NCI-H524 treated with DMSO at 0.1 percent for 48 hours (cell line): ENCODE data around the gene EVL.
"Not testable (repeated sequence)": the region's sequence is repeated elsewhere in the genome, so short reads cannot be mapped to it uniquely, and the experiment has no call there.

Source experiments
- DNase-seq: peaks from one replicate; lab custom pipeline; 2025; lab: John Stamatoyannopoulos, UW

EVL gene

DNA sequence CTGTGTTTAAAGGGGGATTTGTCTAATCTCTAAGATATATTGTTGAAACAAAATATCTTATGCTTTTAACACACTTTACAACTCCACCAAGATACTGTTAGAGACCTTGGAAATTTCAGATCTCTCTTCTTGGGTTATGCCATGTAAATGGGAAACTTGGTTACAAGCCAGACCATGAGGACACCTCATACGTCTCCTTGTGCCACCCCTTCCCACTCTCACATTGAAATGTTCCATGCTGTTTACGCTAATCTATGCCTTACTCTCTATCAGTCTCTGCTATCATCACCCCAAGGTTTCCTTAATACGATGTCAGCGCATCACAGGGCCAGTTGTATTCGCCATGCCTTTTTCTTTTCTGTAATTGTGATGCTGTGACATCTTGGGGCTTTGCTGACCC lies 107.6 kb downstream of the EVL start:
- no peak for DNase-seq

DNA sequence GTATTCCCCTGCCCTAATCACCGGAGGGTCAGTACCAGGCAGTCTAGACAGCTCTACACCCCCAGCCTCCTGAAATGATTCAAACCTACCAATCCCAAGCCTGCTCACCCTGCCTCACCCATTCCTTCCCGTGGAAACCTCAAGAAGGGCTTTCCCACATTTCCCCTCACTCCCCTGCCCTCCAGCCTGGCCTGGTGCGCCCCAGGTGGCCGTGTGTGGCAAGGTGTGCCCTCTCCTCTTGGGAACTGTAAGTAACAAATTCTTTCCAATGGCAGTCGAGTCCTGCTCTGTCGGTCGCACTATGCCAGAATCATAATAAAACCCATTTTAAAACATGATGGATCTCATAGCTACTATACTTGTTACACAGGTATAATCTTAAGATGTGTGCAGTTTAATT lies 108.1 kb downstream of the EVL start:
- DNase-seq = no peak

DNA sequence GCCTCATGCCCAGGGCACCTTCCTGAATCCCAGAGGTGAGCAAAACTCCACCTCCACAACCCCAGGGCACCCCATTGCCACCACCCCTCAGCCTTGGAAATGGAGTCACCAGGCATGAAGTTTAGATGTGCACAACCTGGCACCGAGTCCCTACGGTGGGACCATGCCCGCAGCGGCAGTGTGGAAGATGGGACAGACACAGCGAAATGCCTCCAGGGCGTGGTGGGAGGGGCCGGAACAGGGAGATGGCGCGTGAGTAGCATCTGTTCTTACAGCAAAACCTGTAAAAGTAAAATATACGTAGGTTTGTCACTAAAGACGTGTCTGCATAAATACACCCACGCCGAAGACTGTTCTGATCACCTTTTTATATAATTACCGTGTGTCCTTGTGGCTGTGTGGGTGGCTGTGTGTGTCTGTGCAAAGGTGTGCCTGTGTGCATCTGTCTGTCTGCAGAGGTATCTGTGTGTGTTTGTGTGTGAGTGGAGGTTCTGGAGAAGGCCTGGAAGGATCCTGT lies 111.6 kb downstream of the EVL start:
- DNase-seq = no peak

DNA sequence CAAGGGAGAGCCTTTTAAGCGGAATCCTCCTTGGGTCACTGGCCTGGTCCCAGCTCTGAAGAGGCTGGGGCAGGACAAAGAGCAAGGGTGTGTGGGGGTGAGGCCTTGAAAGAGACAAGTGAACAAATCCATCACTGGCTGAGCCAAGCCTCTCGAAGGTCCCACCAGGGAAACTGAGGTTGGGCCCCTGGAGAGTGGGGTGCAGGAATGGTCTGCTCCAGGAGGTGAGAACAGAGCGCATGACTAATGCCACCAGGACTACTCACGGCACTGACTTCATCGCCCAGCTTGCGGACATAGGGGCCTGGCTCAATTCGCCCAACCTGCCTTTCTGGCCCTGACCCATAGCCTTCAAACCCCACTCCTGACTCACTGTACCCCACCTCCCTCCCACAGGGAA lies 113.5 kb downstream of the EVL start:
- DNase-seq = no peak

DNA sequence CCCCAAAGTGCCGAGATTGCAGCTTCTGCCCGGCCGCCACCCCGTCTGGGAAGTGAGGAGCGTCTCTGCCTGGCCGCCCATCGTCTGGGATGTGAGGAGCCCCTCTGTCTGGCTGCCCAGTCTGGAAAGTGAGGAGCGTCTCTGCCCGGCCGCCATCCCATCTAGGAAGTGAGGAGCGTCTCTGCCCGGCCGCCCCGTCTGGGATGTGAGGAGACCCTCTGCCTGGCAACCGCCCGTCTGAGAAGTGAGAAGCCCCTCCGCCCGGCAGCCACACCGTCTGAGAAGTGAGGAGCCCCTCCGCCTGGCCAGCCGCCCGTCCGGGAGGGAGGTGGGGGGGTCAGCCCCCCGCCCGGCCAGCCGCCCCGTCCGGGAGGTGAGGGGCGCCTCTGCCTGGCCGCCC lies 115.4 kb downstream of the EVL start:
- not testable (repeated sequence) for DNase-seq

DNA sequence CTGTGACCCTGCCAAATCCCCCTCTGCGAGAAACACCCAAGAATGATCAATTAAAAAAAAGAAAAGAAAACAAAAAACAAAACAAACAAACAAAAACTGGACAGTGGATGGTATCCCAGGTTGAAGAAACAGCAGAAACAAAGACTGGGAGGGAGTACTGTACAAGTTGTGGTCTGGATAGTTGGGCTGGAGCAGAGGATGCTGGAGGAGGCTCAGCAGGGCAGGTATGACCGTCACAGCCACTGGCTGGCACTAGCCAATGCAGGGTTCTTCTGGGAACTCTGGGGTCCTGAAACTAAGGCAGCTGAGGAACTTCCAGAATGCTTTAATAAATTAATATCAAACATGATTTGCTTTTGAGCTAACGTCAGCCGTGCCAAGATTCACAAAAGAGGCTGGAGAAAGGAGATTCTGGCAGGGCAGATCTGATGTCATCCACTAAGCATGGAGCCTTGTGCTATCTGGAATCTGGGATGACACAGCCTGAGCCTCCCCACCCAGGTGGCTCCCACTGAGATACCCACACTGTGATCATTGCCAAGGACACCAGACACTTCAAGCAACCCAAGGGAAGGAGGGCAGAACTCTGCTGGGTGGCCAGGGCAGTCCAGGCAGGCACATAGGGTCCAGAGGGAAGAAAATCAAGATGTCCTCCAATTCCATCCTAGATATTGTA lies 116.8 kb downstream of the EVL start:
- not testable (repeated sequence) for DNase-seq

DNA sequence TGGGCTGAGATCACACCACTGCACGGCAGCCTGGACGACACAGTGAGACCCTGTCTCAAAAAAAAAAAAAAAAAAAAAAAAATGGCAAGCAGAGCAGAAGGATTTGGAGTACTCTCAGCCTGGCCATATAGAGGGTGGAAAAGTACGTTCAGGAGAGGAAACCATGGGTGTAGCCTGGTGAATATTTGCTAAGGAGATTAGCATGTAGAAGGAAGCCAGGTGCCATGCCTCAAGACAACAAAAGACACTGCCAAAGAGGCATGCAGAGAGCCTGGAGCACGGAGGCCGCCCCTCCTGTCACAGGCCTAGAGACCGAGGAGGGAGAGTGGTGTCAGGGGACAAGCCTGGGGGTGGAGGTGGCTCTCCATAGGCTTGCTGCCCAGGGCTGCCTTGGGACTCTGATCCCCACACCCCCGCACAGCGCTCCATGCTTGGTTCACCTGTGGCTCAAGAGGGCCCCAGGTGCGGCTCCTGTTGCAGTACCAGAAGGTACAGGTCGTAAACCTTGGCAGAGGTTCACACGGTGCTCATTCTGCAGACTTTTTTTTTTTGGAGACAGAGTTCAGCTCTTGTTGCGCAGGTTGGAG lies 122.1 kb downstream of the EVL start:
- no peak for DNase-seq

DNA sequence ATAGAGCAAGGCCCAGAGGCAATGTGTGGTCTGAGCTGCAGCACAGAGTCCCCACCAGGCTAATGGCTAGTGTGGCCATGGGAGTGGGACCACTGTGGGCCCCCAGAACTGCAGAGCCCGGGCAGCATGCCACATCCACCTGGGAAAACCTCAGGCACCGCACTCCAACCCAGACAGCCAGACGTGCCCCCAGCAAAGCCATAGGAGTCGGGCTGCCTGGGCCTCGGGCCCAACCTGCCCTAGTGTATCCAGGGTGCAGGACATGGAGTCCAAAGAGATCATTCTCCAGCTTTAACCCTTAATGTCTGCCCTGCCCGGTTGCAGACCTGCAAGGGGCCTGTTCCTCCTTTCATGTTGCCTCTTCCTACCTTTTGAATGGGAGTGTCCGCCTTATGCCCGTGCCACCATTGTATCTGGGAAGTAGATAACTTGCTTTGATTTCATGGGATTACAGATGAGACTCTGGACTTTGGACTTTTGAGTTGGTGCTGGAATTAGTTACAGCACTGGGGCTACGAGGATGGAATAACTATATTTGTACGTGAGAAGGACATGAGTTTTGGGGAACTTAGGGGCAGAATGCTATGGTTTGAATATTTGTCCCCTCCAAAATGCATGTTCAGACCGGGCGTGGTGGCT lies 123.3 kb downstream of the EVL start:
- no peak for DNase-seq

DNA sequence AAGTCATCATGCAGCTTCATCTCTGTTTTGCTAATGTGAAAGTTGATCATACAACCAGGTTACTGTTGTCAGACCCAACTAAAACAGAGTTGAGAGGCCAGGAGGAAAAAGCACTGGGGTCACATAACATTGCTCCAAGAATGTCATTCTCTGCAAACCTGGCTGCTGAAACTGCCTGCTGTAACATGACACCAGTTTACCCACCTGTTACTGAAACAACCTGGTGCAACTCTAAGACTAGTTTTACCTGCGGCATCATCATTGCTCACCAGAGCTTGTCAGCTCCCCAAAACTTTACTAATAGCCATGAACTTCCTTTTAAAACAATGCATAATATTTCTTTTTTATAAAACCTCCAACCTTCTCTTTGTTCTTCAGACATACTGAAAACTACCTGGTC lies 124.9 kb downstream of the EVL start:
- DNase-seq = no peak

DNA sequence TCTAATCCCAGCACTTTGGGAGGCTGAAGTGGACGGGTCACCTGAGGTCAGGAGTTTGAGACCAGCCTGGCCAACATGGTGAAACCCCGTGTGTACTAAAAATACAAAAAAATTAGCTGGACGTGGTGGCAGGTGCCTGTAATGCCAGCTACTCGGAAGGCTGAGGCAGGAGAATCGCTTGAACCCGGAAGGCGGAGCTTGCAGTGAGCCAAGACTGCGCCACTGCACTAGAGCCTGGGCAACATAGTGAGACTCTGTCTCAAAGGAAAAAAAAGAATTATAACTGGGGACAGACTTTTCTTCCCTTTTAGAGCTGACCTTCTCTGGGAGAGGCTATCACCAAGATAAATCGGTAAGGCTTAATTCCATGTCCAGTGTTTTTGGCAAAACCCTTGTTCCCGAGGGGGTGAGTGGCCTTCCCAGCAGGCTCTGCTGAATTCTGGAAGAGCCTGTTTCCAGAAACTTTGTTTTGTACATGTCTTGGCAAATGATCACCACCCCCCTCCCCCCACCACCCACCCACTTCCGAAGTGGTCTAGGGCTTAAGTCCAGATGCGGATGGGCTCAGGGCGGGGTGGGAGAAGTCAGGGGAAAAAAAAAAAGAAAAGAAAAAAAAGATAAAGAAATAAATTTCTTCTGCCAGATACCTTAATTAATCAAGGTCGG lies 126.5 kb downstream of the EVL start:
- no peak for DNase-seq

DNA sequence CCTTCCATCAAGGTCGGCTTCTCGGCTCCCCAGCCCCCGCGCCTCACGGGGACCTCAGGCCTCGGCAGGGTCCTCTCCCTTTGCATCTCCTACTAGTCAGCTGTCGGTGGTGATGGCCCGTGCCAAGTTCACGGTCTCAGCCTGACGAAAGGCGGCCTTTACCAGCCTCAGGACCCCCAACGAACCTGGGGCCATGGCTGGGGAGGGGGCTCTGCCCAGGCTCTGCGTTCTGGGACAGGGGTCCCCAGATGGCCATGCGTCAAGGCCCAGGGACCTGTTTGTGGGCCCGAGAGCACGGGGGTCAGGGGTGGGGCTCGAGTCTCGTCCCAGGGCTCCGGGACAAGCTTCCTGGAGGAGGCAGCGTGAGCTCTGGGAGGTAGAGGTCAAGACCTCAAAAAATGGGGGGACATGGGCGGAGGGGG lies 127.0 kb downstream of the EVL start:
- DNase-seq = no peak

DNA sequence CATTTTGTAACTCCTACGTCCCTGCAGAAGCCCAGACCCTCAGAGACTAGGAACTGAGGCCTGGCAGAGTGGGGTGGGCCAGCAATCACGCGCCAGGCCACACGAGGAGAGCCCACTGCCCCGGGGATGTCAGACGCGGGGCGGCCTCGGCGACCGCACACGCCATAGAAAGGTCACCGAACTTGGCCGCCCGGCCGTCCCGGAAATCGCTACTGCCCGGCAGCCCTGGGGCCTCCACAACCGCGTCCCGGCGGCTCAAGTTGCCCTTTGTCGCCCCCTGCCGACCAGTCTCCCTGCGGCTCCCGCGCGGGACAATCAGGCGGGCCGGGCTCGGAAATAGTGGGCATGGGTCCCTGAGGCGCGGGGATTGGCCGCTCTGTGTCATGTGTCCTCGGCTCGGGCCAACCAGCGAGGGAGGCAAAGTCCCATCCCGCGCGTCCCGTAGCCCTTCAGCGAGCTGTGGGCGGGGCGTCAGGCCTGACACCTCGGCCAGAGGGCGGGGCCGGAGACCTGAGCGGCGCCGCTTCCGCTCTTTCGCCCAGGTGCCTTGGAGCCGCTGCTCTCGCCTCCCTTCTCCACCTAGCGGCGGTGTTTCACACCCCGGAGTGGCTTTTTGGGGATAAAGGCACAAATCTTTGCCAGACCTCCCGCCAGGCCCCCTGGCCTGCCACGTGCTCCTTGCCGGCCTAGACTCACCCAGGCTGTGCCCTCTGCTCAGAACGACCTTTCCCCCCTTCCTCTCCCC lies 127.6 kb downstream of the EVL start:
- peak; percentile 95 for DNase-seq
